Thymus (tissue), 14 donors: ENCODE results near the gene MIR17HG. TPM values are rescaled to one million over a fixed set of nuclear protein-coding genes. Genes with fewer than 3 reads are reported as not detected.

Source experiments
- DNase-seq, 9 donors: peaks; one replicate each; pipeline ENCODE4 v3.0.0-alpha.2; 2013; ENCODE audit warnings: low spot score in 9 of 9, low read depth in 6 of 9, missing footprints in 1 of 9
- H3K27ac ChIP-seq, 2 donors: one replicate each; pipeline ENCODE4 v1.5.1; 2013; ENCODE audit warnings: control low read depth in 1 of 2, low read depth in 1 of 2, low read length in 1 of 2, mild to moderate bottlenecking in 1 of 2, moderate library complexity in 1 of 2
- H3K27me3 ChIP-seq, 2 donors: one replicate each; pipeline ENCODE4 v1.5.1; 2013; ENCODE audit warnings: low read length in 1 of 2; ENCODE audit not compliant: control insufficient read depth in 2 of 2, insufficient read depth in 1 of 2
- H3K36me3 ChIP-seq, 2 donors: one replicate each; pipeline ENCODE4 v1.5.1; 2013; ENCODE audit warnings: low read length in 1 of 2, mild to moderate bottlenecking in 1 of 2, moderate library complexity in 1 of 2; ENCODE audit not compliant: control insufficient read depth in 2 of 2, insufficient read depth in 2 of 2
- H3K4me1 ChIP-seq, 2 donors: one replicate each; pipeline ENCODE4 v1.5.1; 2013; ENCODE audit warnings: low read length in 2 of 2; ENCODE audit not compliant: control insufficient read depth in 2 of 2, insufficient read depth in 2 of 2
- H3K4me3 ChIP-seq, 2 donors: one replicate each; pipeline ENCODE4 v1.5.1; 2013; ENCODE audit warnings: low read length in 2 of 2, control low read depth in 1 of 2, mild to moderate bottlenecking in 1 of 2
- H3K9me3 ChIP-seq, 2 donors: one replicate each; pipeline ENCODE4 v1.5.1; 2013; ENCODE audit warnings: low read length in 1 of 2, mild to moderate bottlenecking in 1 of 2; ENCODE audit not compliant: control insufficient read depth in 2 of 2, insufficient read depth in 1 of 2
- WGBS: extraction: QIAGEN DNeasy Blood & Tissue Kit; methylation state at CpG from one replicate; pipeline ENCODE4 v1.1.7; 2013; 5-methylcytosine and 5-hydroxymethylcytosine counted together
- long read RNA-seq, 10 donors: transcript quantifications; one replicate each; lab custom pipeline, GENCODE V29; 2026
- polyA plus RNA-seq: library from polyadenylated mRNA; stranded (reverse); fragments of 200-250 nt; gene quantifications from one replicate; pipeline ENCODE4 v1.2.3, GENCODE V29; 2013
- total RNA-seq: library from RNA; stranded (reverse); fragments of 120-200 nt; gene quantifications from one replicate; pipeline ENCODE4 v1.2.4, GENCODE V29; 2013
- donor health status: healthy.

Gene MIR17HG
- 10.2 TPM for total RNA-seq
- polyA plus RNA-seq = 9.6 TPM
- long read RNA-seq, donor 1 = 0 reads
- long read RNA-seq, donor 2 = 0 reads
- long read RNA-seq, donor 3 = 0 reads
- long read RNA-seq, donor 4 = 0 reads
- long read RNA-seq, donor 5, partial matches to known transcripts = 10 of 10 reads
- long read RNA-seq, donor 5, other reads (novel, unspliced or antisense) = 0 of 10 reads
- long read RNA-seq, donor 6, partial matches to known transcripts = 12 of 12 reads
- long read RNA-seq, donor 6, other reads (novel, unspliced or antisense) = 0 of 12 reads
- long read RNA-seq, donor 7 = 0 reads
- long read RNA-seq, donor 8 = 0 reads
- long read RNA-seq, donor 9 = 0 reads
- long read RNA-seq, donor 10 = 0 reads

- no peaks in the 10 kb centered on the region for H3K27me3 ChIP-seq
- WGBS = under 1% methylated on average over 103 of the region's 103 CpGs
- H3K36me3 ChIP-seq = peaks cover 4 to 19% of the 10 kb centered on the region in 2 donors
- no peaks in the 10 kb centered on the region for H3K9me3 ChIP-seq
- H3K4me3 ChIP-seq = peak within 1 kb of the TSS; percentile 62 to 86
- H3K27ac ChIP-seq = peak within 1 kb of the TSS; percentile 86 to 97
- DNase-seq = peak; percentile 61 to 93 (median 81)
- H3K4me1 ChIP-seq = peaks cover 9 to 12% of the 10 kb centered on the region in 2 donors
Measured at GRCh38 chr13:91347202-91347995, at the start of gene MIR17HG. TSS of gene MIR17HG (plus strand) at chr13:91347687.

GRCh38 chr13:91298060-91298459, 49.4 kb upstream of the MIR17HG start:
- no peak overlapping the region for H3K27ac ChIP-seq
- no peak for DNase-seq
- H3K27me3 ChIP-seq = no peaks in the 10 kb centered on the region
- H3K9me3 ChIP-seq = no peaks in the 10 kb centered on the region
- no peaks in the 10 kb centered on the region for H3K36me3 ChIP-seq
- WGBS = 96% methylated on average over 1 of the region's 1 CpG
- no peak overlapping the region for H3K4me3 ChIP-seq
- H3K4me1 ChIP-seq = no peaks in the 10 kb centered on the region

GRCh38 chr13:91302111-91302510, 45.4 kb upstream of the MIR17HG start:
- Histone ChIP-seq H3K36me3 (no peaks in the 10 kb centered on the region), H3K4me1 (no peaks in the 10 kb centered on the region), H3K9me3 (no peaks in the 10 kb centered on the region), H3K4me3 (no peak overlapping the region), H3K27me3 (no peaks in the 10 kb centered on the region), H3K27ac (no peak overlapping the region)
- DNase-seq = no peak
- 95% methylated on average over 1 of the region's 1 CpG for WGBS

- H3K27ac ChIP-seq = no peak overlapping the region
Measured at GRCh38 chr13:91303031-91303430, 44.5 kb upstream of the MIR17HG start.

GRCh38 chr13:91304741-91305140, 42.7 kb upstream of the MIR17HG start:
- H3K27ac ChIP-seq = no peak overlapping the region
- no peaks in the 10 kb centered on the region for H3K4me1 ChIP-seq
- no peak overlapping the region for H3K4me3 ChIP-seq
- DNase-seq = no peak
- H3K9me3 ChIP-seq = no peaks in the 10 kb centered on the region
- no peaks in the 10 kb centered on the region for H3K36me3 ChIP-seq
- H3K27me3 ChIP-seq = no peaks in the 10 kb centered on the region
- 96% methylated on average over 2 of the region's 2 CpGs for WGBS

More at GRCh38 chr13:91303031-91303430, 44.5 kb upstream of the MIR17HG start:
- Histone ChIP-seq H3K4me3 (no peak overlapping the region), H3K36me3 (no peaks in the 10 kb centered on the region), H3K4me1 (no peaks in the 10 kb centered on the region), H3K9me3 (no peaks in the 10 kb centered on the region), H3K27me3 (no peaks in the 10 kb centered on the region)
- no peak for DNase-seq
- 93% methylated on average over 5 of the region's 5 CpGs for WGBS

- 95% methylated on average over 1 of the region's 1 CpG for WGBS
- no peaks in the 10 kb centered on the region for H3K36me3 ChIP-seq
- no peak overlapping the region for H3K4me3 ChIP-seq
- no peaks in the 10 kb centered on the region for H3K9me3 ChIP-seq
- H3K4me1 ChIP-seq = no peaks in the 10 kb centered on the region
- DNase-seq = no peak
- H3K27me3 ChIP-seq = no peaks in the 10 kb centered on the region
- H3K27ac ChIP-seq = no peak overlapping the region
Measured at GRCh38 chr13:91305652-91306051, 41.8 kb upstream of the MIR17HG start.

GRCh38 chr13:91307887-91308286, 39.6 kb upstream of the MIR17HG start:
- WGBS = 66% methylated on average over 2 of the region's 2 CpGs
- Histone ChIP-seq H3K4me1 (no peaks in the 10 kb centered on the region), H3K27me3 (no peaks in the 10 kb centered on the region), H3K27ac (no peak overlapping the region), H3K4me3 (no peak overlapping the region), H3K9me3 (no peaks in the 10 kb centered on the region), H3K36me3 (no peaks in the 10 kb centered on the region)
- no peak for DNase-seq

GRCh38 chr13:91308299-91308698, 39.2 kb upstream of the MIR17HG start:
- Histone ChIP-seq H3K4me1 (no peaks in the 10 kb centered on the region), H3K9me3 (no peaks in the 10 kb centered on the region), H3K4me3 (no peak overlapping the region), H3K27ac (no peak overlapping the region), H3K27me3 (no peaks in the 10 kb centered on the region), H3K36me3 (no peaks in the 10 kb centered on the region)
- peak in 2 of 9 donors; percentile 3 to 35 for DNase-seq
- WGBS = 90% methylated on average over 2 of the region's 2 CpGs

- no peaks in the 10 kb centered on the region for H3K27me3 ChIP-seq
- H3K27ac ChIP-seq = no peak overlapping the region
- WGBS = 95% methylated on average over 4 of the region's 4 CpGs
- no peaks in the 10 kb centered on the region for H3K9me3 ChIP-seq
- H3K4me3 ChIP-seq = no peak overlapping the region
- H3K4me1 ChIP-seq = no peaks in the 10 kb centered on the region
- H3K36me3 ChIP-seq = no peaks in the 10 kb centered on the region
- no peak for DNase-seq
Measured at GRCh38 chr13:91311491-91311890, 36.0 kb upstream of the MIR17HG start.
